ENCODE data around the gene ADRA2C. TPM values are rescaled to one million over a fixed set of nuclear protein-coding genes. Genes with fewer than 3 reads are reported as not detected.
"Not testable (repeated sequence)": the region's sequence is repeated elsewhere in the genome, so short reads cannot be mapped to it uniquely, and the experiment has no call there.

The ADRA2C gene
- total RNA-seq, 6 experiments from 2014 or later, result 0.17 to 0.81 (median 0.65) TPM; not detected in 1

GRCh38 chr4:3813151-3814052, 47.2 kb downstream of the ADRA2C start:
- H3K27me3 ChIP-seq, result no peaks in the 10 kb centered on the region
- no peak overlapping the region for H3K4me3 ChIP-seq
- no peaks in the 10 kb centered on the region for H3K36me3 ChIP-seq
- no peaks in the 10 kb centered on the region for H3K9me3 ChIP-seq
- H3K27ac ChIP-seq, result no peak overlapping the region
- intact Hi-C loops (cut with DNase I), result no loop called here
- DNase-seq, result peak in 1 of 3 donors; percentile 31
- H3K4me1 ChIP-seq, result no peaks in the 10 kb centered on the region
- no peak for ATAC-seq
- TF ChIP-seq CTCF (IDR thresholded peaks at IDR 0.05), result no peak
- no peak for TF ChIP-seq POLR2A (IDR thresholded peaks at IDR 0.05)
- no CpG with 5 or more reads among the region's 29 CpGs for WGBS (ENCODE audit: insufficient coverage, low coverage, low lambda C conversion rate, missing lambda C conversion rate)

DNA sequence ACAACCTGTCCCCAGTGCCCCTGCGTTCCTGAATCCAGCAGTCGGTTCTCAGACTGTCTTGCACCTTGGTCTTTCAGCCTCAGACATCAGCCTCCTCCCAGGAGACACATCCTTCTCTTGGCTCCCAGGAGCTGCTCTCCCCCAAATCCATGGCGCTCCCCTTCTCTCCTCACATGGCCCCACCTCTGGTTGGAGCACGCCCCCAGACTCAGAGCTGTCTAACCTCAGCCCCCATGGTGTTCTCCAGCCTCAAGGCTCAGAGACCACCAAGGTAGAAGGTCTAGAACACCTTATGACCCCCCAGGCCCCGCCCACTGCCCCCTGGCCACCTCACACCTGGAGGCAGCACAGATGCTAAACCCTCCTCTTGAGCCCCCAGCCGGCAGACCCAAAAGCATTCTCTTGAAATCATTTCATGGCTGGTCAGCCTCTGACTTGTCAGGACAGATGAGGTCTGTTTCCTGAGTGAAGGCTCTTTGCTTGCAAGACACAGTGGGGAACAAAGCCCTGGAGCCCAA, 47.9 kb downstream of the ADRA2C start:
- DNase-seq (peak in 1 of 3 donors; percentile 40), ATAC-seq (no peak)
- WGBS (ENCODE audit: insufficient coverage, low coverage, low lambda C conversion rate, missing lambda C conversion rate), result 68% methylated on average over 3 of the region's 6 CpGs
- intact Hi-C loops (cut with DNase I), result no loop called here
- no peaks in the 10 kb centered on the region for H3K9me3 ChIP-seq
- peaks cover 0 to 3% (median 0%) of the 10 kb centered on the region in 4 donors for H3K4me1 ChIP-seq
- H3K4me3 ChIP-seq, result no peak overlapping the region
- H3K36me3 ChIP-seq, result no peaks in the 10 kb centered on the region
- H3K27me3 ChIP-seq, result no peaks in the 10 kb centered on the region
- H3K27ac ChIP-seq, result no peak overlapping the region
- TF ChIP-seq POLR2A (IDR thresholded peaks at IDR 0.05) (no peak), CTCF (IDR thresholded peaks at IDR 0.05) (no peak)

GRCh38 chr4:3814838-3815237, 48.7 kb downstream of the ADRA2C start:
- H3K27ac ChIP-seq; H3K36me3 ChIP-seq; intact Hi-C loops (cut with DNase I); H3K27me3 ChIP-seq; DNase-seq; H3K4me3 ChIP-seq; H3K9me3 ChIP-seq; ATAC-seq; H3K4me1 ChIP-seq: not testable (repeated sequence)

DNA sequence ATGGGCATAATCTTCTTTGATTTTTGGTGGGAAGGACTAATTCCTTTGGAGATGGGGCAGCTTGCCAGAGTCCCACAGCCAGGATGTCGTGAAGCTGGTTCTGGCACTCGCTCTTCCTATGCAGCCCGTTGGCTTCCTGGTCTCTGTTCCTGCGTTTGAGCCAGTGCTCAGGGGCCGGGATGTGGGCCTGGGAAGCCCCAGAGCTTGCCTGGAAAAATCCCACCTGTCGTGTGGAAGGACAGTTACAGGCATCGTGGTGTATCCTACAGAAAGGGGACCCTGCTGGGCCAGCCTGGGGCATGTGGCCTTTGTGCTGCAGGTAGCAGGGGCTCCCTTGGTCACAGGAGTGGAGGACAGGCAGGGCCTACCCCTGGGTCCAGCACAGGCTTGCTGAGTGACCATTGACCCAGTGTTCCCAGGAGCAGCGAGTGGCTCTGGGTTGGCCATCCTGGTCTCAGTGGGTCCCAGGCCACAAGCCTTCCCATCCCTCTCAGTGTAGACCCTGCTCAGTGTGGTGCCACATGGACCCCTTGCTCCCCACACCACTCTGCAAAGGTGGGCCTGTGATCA, 50.2 kb downstream of the ADRA2C start:
- WGBS (ENCODE audit: insufficient coverage, low coverage, low lambda C conversion rate, missing lambda C conversion rate), result 66% methylated on average over 3 of the region's 8 CpGs
- Histone ChIP-seq H3K4me1 (peaks cover 0 to 5% (median 2%) of the 10 kb centered on the region in 4 donors), H3K36me3 (no peaks in the 10 kb centered on the region), H3K4me3 (no peak overlapping the region), H3K9me3 (no peaks in the 10 kb centered on the region), H3K27me3 (no peaks in the 10 kb centered on the region), H3K27ac (no peak overlapping the region)
- no peak for TF ChIP-seq CTCF (IDR thresholded peaks at IDR 0.05)
- no peak for TF ChIP-seq POLR2A (IDR thresholded peaks at IDR 0.05)
- DNase-seq (peak in 2 of 3 donors; percentile 5 to 38), ATAC-seq (no peak)
- intact Hi-C loops (cut with DNase I), result no loop called here

Measured in right lobe of liver (tissue), 6 donors.